Neural cell (in vitro differentiated cells): ENCODE measurements around the gene TAF8. TPM values are rescaled to one million over a fixed set of nuclear protein-coding genes. Genes with fewer than 3 reads are reported as not detected.

Source experiments
- H2AFZ ChIP-seq: fragments of 200-600, 300-800 bp; sonication (generic), shearing (Covaris generic); 2 replicates; pipeline ENCODE4 v1.6.0; 2014; ENCODE audit warnings: low read depth, mild to moderate bottlenecking, antibody characterized with exemption, low read length, moderate library complexity
- H3F3A ChIP-seq: fragments of 200-600 bp; shearing (Covaris generic); 2 replicates; pipeline ENCODE4 v1.6.1; 2016; ENCODE audit warnings: mild to moderate bottlenecking, moderate library complexity, mixed read lengths, antibody characterized with exemption, low read length; ENCODE audit not compliant: insufficient read depth, poor library complexity, severe bottlenecking
- H3K27ac ChIP-seq: fragments of 200-600, 300-800 bp; sonication (generic), shearing (Covaris generic); 2 replicates; pipeline ENCODE4 v1.5.1; 2014; ENCODE audit warnings: mild to moderate bottlenecking, low read length, moderate library complexity
- H3K27me3 ChIP-seq: fragments of 300-800, 200-600 bp; sonication (generic), shearing (Covaris generic); 2 replicates; pipeline ENCODE4 v1.6.0; 2014; ENCODE audit warnings: mild to moderate bottlenecking, low read depth, low read length, moderate library complexity; ENCODE audit not compliant: insufficient read depth
- H3K36me3 ChIP-seq: fragments of 300-800, 200-600 bp; sonication (generic), shearing (Covaris generic); 2 replicates; pipeline ENCODE4 v1.5.1; 2014; ENCODE audit warnings: mild to moderate bottlenecking, antibody characterized with exemption, low read length, moderate library complexity; ENCODE audit not compliant: insufficient read depth
- H3K4me2 ChIP-seq: fragments of 300-800, 200-600 bp; sonication (generic), shearing (Covaris generic); 2 replicates; pipeline ENCODE4 v1.6.0; 2014; ENCODE audit warnings: mild to moderate bottlenecking, low read length
- H3K4me3 ChIP-seq: fragments of 300-800, 200-600 bp; sonication (generic), shearing (Covaris generic); 2 replicates; pipeline ENCODE4 v1.5.1; 2014; ENCODE audit warnings: mild to moderate bottlenecking, low read length, moderate library complexity
- H3K79me2 ChIP-seq: fragments of 200-600 bp; shearing (Covaris generic); replicated peaks from 2 replicates; pipeline ENCODE4 v1.6.0; 2014; ENCODE audit warnings: mild to moderate bottlenecking, low read length, moderate library complexity; ENCODE audit not compliant: insufficient read depth
- H3K9ac ChIP-seq: fragments of 300-800, 200-600 bp; sonication (generic), shearing (Covaris generic); 2 replicates; pipeline ENCODE4 v1.6.1; 2016; ENCODE audit warnings: mild to moderate bottlenecking, low read length, mixed read lengths
- H3K9me2 ChIP-seq: fragments of 200-600 bp; shearing (Covaris generic); 2 replicates; pipeline ENCODE4 v1.6.1; 2016; ENCODE audit warnings: mild to moderate bottlenecking, low read length, mixed read lengths; ENCODE audit not compliant: insufficient read depth
- H3K9me3 ChIP-seq: fragments of 200-600, 300-800 bp; sonication (generic), shearing (Covaris generic); 2 replicates; pipeline ENCODE4 v1.6.1; 2016; ENCODE audit warnings: mild to moderate bottlenecking, mixed run types, low read length, moderate library complexity, mixed read lengths
- H4K20me1 ChIP-seq: fragments of 200-600 bp; shearing (Covaris generic); 2 replicates; pipeline ENCODE4 v1.6.1; 2016; ENCODE audit warnings: mild to moderate bottlenecking, mixed run types; ENCODE audit not compliant: insufficient read depth
- CTCF ChIP-seq: fragments of 450-650 bp; IDR thresholded peaks from 2 replicates; pipeline ENCODE4 v1.5.1; 2014; ENCODE audit warnings: antibody characterized with exemption, mild to moderate bottlenecking, moderate library complexity; ENCODE audit not compliant: poor library complexity, severe bottlenecking
- EP300 ChIP-seq: fragments of 450-650 bp; conservative IDR thresholded peaks from 2 replicates; pipeline ENCODE4 v1.6.1; 2014; ENCODE audit warnings: antibody characterized with exemption, mild to moderate bottlenecking, moderate library complexity; ENCODE audit not compliant: poor library complexity, severe bottlenecking
- EZH2 ChIP-seq: fragments of 200-600, 300-800 bp; shearing (Covaris generic), sonication (generic); IDR thresholded peaks from 2 replicates; pipeline ENCODE4 v1.6.1; 2014; ENCODE audit warnings: antibody characterized with exemption, low read length, borderline replicate concordance, mild to moderate bottlenecking; ENCODE audit not compliant: insufficient read depth, poor library complexity, severe bottlenecking
- MXI1 ChIP-seq: fragments of 450-650 bp; conservative IDR thresholded peaks from 2 replicates; pipeline ENCODE4 v1.6.1; 2014; ENCODE audit warnings: antibody characterized with exemption, mild to moderate bottlenecking; ENCODE audit not compliant: poor library complexity, severe bottlenecking
- POLR2AphosphoS5 ChIP-seq: IDR thresholded peaks from 2 replicates; pipeline ENCODE4 v1.6.1; 2012
- RAD21 ChIP-seq: fragments of 450-650 bp; conservative IDR thresholded peaks from 2 replicates; pipeline ENCODE4 v1.6.1; 2014; ENCODE audit warnings: antibody characterized with exemption, mild to moderate bottlenecking, moderate library complexity
- REST ChIP-seq: IDR thresholded peaks from 2 replicates; pipeline ENCODE4 v1.6.1; 2012; ENCODE audit warnings: borderline replicate concordance
- SMC3 ChIP-seq: fragments of 450-650 bp; conservative IDR thresholded peaks from 2 replicates; pipeline ENCODE4 v1.6.1; 2014; ENCODE audit warnings: antibody characterized with exemption, mild to moderate bottlenecking, moderate library complexity; ENCODE audit not compliant: poor library complexity
- TAF1 ChIP-seq: IDR thresholded peaks from 2 replicates; pipeline ENCODE4 v1.6.1; 2012; ENCODE audit warnings: low read depth
- polyA plus RNA-seq: library from polyadenylated mRNA; depleted of rRNA; stranded (reverse); fragments of >200 nt; gene quantifications from 2 replicates; pipeline ENCODE4 v1.2.3, GENCODE V29; 2014

TAF8 gene
- polyA plus RNA-seq, 1 donor from 2014 or later: 5.1 TPM

GRCh38 chr6:42010909-42011308, 39.4 kb upstream of the TAF8 start:
- Histone ChIP-seq H3K9me2 (no peaks in the 10 kb centered on the region), H4K20me1 (no peaks in the 10 kb centered on the region), H3K79me2 (no peaks in the 10 kb centered on the region), H3K27me3 (no peaks in the 10 kb centered on the region), H3K4me3 (no peak overlapping the region), H3K9ac (no peak overlapping the region), H3K36me3 (no peaks in the 10 kb centered on the region), H3K27ac (no peak overlapping the region), H3K9me3 (no peaks in the 10 kb centered on the region), H3K4me2 (no peak overlapping the region), H2AFZ (no peak overlapping the region), H3F3A (no peaks in the 10 kb centered on the region)
- no peak for TF ChIP-seq RAD21
- no peak for TF ChIP-seq EZH2
- no peak for TF ChIP-seq EP300
- TF ChIP-seq TAF1: no peak
- TF ChIP-seq REST: no peak
- no peak for TF ChIP-seq SMC3
- TF ChIP-seq POLR2AphosphoS5: no peak
- TF ChIP-seq MXI1: no peak
- TF ChIP-seq CTCF: no peak

- no peak overlapping the region for H3K9ac ChIP-seq
- H3K4me2 ChIP-seq: no peak overlapping the region
- TF ChIP-seq MXI1: no peak
- TF ChIP-seq EP300: no peak
- TF ChIP-seq SMC3: no peak
- TF ChIP-seq EZH2: no peak
- TF ChIP-seq RAD21: no peak
- no peak for TF ChIP-seq POLR2AphosphoS5
- TF ChIP-seq TAF1: no peak
- no peak for TF ChIP-seq CTCF
- TF ChIP-seq REST: no peak
- no peaks in the 10 kb centered on the region for H3K36me3 ChIP-seq
- H3K79me2 ChIP-seq: no peaks in the 10 kb centered on the region
- H3K9me3 ChIP-seq: no peaks in the 10 kb centered on the region
- H3K27ac ChIP-seq: no peak overlapping the region
- no peaks in the 10 kb centered on the region for H4K20me1 ChIP-seq
- no peaks in the 10 kb centered on the region for H3K9me2 ChIP-seq
- H2AFZ ChIP-seq: no peak overlapping the region
- no peak overlapping the region for H3K4me3 ChIP-seq
- no peaks in the 10 kb centered on the region for H3K27me3 ChIP-seq
- no peaks in the 10 kb centered on the region for H3F3A ChIP-seq
These were observed 37.7 kb upstream of the TAF8 start for GRCh38 chr6:42012501-42013133.
